Measurements from ENCODE around the gene TRAPPC3. TPM values are rescaled to one million over a fixed set of nuclear protein-coding genes. Genes with fewer than 3 reads are reported as not detected.

The TRAPPC3 gene
- total RNA-seq, 1 donor from 2014 or later = 68.5 TPM

- no peak overlapping the region for H3K27ac Mint-ChIP-seq
- H3K4me3 Mint-ChIP-seq = no peak overlapping the region
- H3K4me1 Mint-ChIP-seq = no peaks in the 10 kb centered on the region
- H3K36me3 Mint-ChIP-seq = peaks cover 32% of the 10 kb centered on the region
- no peaks in the 10 kb centered on the region for H3K9me3 Mint-ChIP-seq
- H3K27me3 Mint-ChIP-seq (ENCODE audit: low read depth) = no peaks in the 10 kb centered on the region
- TF ChIP-seq, protein P1, sequence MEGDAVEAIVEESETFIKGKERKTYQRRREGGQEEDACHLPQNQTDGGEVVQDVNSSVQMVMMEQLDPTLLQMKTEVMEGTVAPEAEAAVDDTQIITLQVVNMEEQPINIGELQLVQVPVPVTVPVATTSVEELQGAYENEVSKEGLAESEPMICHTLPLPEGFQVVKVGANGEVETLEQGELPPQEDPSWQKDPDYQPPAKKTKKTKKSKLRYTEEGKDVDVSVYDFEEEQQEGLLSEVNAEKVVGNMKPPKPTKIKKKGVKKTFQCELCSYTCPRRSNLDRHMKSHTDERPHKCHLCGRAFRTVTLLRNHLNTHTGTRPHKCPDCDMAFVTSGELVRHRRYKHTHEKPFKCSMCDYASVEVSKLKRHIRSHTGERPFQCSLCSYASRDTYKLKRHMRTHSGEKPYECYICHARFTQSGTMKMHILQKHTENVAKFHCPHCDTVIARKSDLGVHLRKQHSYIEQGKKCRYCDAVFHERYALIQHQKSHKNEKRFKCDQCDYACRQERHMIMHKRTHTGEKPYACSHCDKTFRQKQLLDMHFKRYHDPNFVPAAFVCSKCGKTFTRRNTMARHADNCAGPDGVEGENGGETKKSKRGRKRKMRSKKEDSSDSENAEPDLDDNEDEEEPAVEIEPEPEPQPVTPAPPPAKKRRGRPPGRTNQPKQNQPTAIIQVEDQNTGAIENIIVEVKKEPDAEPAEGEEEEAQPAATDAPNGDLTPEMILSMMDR (IDR thresholded peaks at IDR 0.05; ENCODE audit: unreplicated experiment) = no peak
- DNase-seq (ENCODE audit: low spot score in 2 of 2, unreplicated experiment in 2 of 2) = no peak
Measured at GRCh38 chr1:36175137-36176095, 26.1 kb upstream of the TRAPPC3 start.

GRCh38 chr1:36174713-36175112 is 25.4 kb upstream of the TRAPPC3 start:
- TF ChIP-seq, protein P1 (IDR thresholded peaks at IDR 0.05; ENCODE audit: unreplicated experiment) = no peak
- H3K4me1 Mint-ChIP-seq = no peaks in the 10 kb centered on the region
- H3K9me3 Mint-ChIP-seq = no peaks in the 10 kb centered on the region
- H3K27ac Mint-ChIP-seq = no peak overlapping the region
- no peak overlapping the region for H3K4me3 Mint-ChIP-seq
- peaks cover 26% of the 10 kb centered on the region for H3K36me3 Mint-ChIP-seq
- DNase-seq (ENCODE audit: low spot score in 2 of 2, unreplicated experiment in 2 of 2) = no peak
- no peaks in the 10 kb centered on the region for H3K27me3 Mint-ChIP-seq (ENCODE audit: low read depth)

- Mint-ChIP-seq H3K4me3 (no peak overlapping the region), H3K36me3 (peaks cover 26% of the 10 kb centered on the region), H3K9me3 (no peaks in the 10 kb centered on the region), H3K4me1 (no peaks in the 10 kb centered on the region), H3K27me3 (ENCODE audit: low read depth) (no peaks in the 10 kb centered on the region), H3K27ac (no peak overlapping the region)
- TF ChIP-seq, protein P1 (IDR thresholded peaks at IDR 0.05; ENCODE audit: unreplicated experiment) = no peak
- DNase-seq (ENCODE audit: low spot score in 2 of 2, unreplicated experiment in 2 of 2) = no peak
Measured at GRCh38 chr1:36172983-36173382, 23.7 kb upstream of the TRAPPC3 start.

DNA sequence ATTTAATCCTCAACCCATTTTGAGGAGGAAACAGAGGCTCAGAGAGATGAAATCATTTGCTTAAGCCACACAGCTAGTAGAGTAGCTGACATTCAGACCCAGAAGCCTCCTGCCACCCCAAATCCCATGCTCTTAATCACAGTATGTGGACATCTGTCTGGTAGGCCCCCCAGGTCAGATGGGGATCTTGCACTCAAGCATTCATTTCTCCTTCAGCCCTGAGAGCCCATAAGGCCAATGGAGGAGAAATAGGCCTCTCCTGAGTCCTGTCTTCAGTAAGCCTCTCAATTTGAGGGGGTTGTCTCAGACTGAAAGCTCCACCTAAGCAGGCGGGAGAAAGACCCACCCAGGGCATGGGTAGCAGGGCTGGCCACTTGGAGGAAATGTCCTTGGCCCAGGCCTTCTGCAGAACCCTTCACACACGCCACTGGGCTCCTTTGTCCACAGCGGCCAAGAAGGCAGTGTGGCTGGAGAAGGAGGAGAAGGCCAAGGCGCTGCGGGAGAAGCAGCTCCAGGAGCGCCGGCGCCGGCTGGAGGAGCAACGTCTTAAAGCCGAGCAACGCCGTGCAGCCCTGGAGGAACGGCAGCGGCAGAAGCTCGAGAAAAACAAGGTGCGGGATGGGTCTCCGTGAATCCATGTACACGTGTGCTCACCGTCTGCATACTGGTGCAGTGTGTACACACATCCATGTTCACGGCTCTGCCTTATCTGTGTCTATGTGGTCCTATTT is 22.9 kb upstream of the TRAPPC3 start:
- Mint-ChIP-seq H3K9me3 (no peaks in the 10 kb centered on the region), H3K4me1 (no peaks in the 10 kb centered on the region), H3K27ac (no peak overlapping the region), H3K4me3 (no peak overlapping the region), H3K27me3 (ENCODE audit: low read depth) (no peaks in the 10 kb centered on the region), H3K36me3 (peaks cover 26% of the 10 kb centered on the region)
- TF ChIP-seq, protein P1 (IDR thresholded peaks at IDR 0.05; ENCODE audit: unreplicated experiment) = no peak
- DNase-seq (ENCODE audit: low spot score in 2 of 2, unreplicated experiment in 2 of 2) = no peak

DNA sequence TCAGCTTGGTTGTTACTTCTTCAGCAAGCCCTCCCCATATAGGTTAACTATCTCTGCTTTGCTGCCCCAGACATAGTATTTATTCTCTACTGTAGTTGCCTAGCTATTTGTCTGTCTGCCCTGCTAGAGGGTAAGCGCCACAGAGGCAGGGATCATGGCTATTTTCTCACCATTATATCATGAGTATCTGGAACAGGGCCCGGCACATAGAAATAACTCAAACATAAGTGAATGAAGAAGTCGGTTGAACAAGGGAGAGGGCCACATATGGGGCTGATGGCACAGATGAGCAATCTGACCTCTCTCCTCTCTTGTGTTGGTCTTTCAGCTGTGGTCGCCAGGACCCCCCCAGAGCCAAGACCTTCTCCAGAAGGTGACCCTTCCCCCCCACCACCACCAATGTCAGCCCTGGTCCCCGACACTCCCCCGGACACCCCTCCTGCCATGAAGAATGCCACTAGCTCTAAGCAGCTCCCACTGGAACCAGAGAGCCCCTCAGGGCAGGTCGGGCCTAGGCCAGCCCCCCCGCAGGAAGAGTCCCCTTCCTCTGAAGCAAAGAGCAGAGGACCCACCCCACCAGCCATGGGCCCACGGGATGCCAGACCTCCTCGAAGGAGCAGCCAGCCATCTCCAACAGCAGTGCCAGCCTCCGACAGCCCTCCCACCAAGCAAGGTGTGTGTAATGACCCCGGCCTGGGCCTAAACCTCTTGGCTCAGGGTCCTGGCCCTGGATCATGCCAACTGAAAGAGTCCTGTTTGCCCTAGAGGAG is 21.5 kb upstream of the TRAPPC3 start:
- peaks cover 26% of the 10 kb centered on the region for H3K36me3 Mint-ChIP-seq
- H3K4me3 Mint-ChIP-seq = no peak overlapping the region
- H3K27me3 Mint-ChIP-seq (ENCODE audit: low read depth) = no peaks in the 10 kb centered on the region
- peak overlapping the region; percentile 30 for H3K27ac Mint-ChIP-seq
- no peak for DNase-seq (ENCODE audit: low spot score in 2 of 2, unreplicated experiment in 2 of 2)
- H3K4me1 Mint-ChIP-seq = peaks cover 7% of the 10 kb centered on the region
- TF ChIP-seq, protein P1 (IDR thresholded peaks at IDR 0.05; ENCODE audit: unreplicated experiment) = no peak
- H3K9me3 Mint-ChIP-seq = no peaks in the 10 kb centered on the region
